Activated T-helper 2 cell treated with anti-CD3 and anti-CD28 coated beads, Interferon-gamma antibody, Interleukin-2, Interleukin-4, amounts not matched to agents 10 μg/mL and 5 μg/mL and 100 μg/mL, durations not matched to agents 14 hours and 24 hours and 36 hours (primary cell): ENCODE measurements around the gene TBC1D2B. TPM values are rescaled to one million over a fixed set of nuclear protein-coding genes. Genes with fewer than 3 reads are reported as not detected.
A peak's percentile ranks its signal among the peaks of the same experiment; 100 is the strongest.
"Not testable (repeated sequence)": the region's sequence is repeated elsewhere in the genome, so short reads cannot be mapped to it uniquely, and the experiment has no call there.

Experiments used
- DNase-seq: peaks from one replicate; pipeline ENCODE4 v3.0.0; 2021; ENCODE audit warnings: low spot score
- H3K27ac Mint-ChIP-seq: one replicate; pipeline ENCODE4 v1.8.0; 2021; ENCODE audit warnings: mixed read lengths
- H3K27me3 Mint-ChIP-seq: one replicate; pipeline ENCODE4 v1.8.0; 2021; ENCODE audit warnings: low read depth, mixed read lengths
- H3K36me3 Mint-ChIP-seq: one replicate; pipeline ENCODE4 v1.8.0; 2021; ENCODE audit warnings: low read depth, mixed read lengths
- H3K4me1 Mint-ChIP-seq: one replicate; pipeline ENCODE4 v1.8.0; 2021; ENCODE audit warnings: low read depth, mixed read lengths
- H3K4me3 Mint-ChIP-seq: one replicate; pipeline ENCODE4 v1.8.0; 2021; ENCODE audit warnings: low read depth, mild to moderate bottlenecking, moderate library complexity, mixed read lengths
- H3K9me3 Mint-ChIP-seq: one replicate; pipeline ENCODE4 v1.8.0; 2021; ENCODE audit warnings: mixed read lengths
- intact Hi-C: fragments of 100-400 bp; cut with micrococcal nuclease; formaldehyde crosslinking; loops from one replicate; pipeline ENCODE4 v1.15.1; 2023
- total RNA-seq: library from RNA; stranded (reverse); gene quantifications from 2 replicates; pipeline ENCODE4 v1.2.3, GENCODE V29; 2022

The TBC1D2B gene
- total RNA-seq, 1 donor from 2014 or later, result 55.0 TPM

GRCh38 chr15:77970813-77971360 is 106.6 kb downstream of the TBC1D2B start:
- DNase-seq, H3K4me3 Mint-ChIP-seq, H3K9me3 Mint-ChIP-seq, H3K27ac Mint-ChIP-seq, H3K27me3 Mint-ChIP-seq, intact Hi-C loops, H3K4me1 Mint-ChIP-seq, H3K36me3 Mint-ChIP-seq: not testable (repeated sequence)

- H3K4me1 Mint-ChIP-seq, result peaks cover 2% of the 10 kb centered on the region
- no peak for DNase-seq
- H3K27ac Mint-ChIP-seq, result no peak overlapping the region
- H3K9me3 Mint-ChIP-seq, result no peaks in the 10 kb centered on the region
- H3K36me3 Mint-ChIP-seq, result no peaks in the 10 kb centered on the region
- peaks cover 18% of the 10 kb centered on the region for H3K27me3 Mint-ChIP-seq
- H3K4me3 Mint-ChIP-seq, result no peak overlapping the region
- intact Hi-C loops, result loop anchor here (10.0 kb wide), 1 partner anchor 226 kb away; no protein-coding TSS in a partner anchor
Measured at GRCh38 chr15:77969055-77969454, 108.5 kb downstream of the TBC1D2B start.

GRCh38 chr15:77967798-77968197 is 109.7 kb downstream of the TBC1D2B start:
- intact Hi-C loops, result loop anchor here (10.0 kb wide), 1 partner anchor 227 kb away; no protein-coding TSS in a partner anchor
- Mint-ChIP-seq H3K9me3 (no peaks in the 10 kb centered on the region), H3K27me3 (peaks cover 31% of the 10 kb centered on the region), H3K36me3 (no peaks in the 10 kb centered on the region), H3K4me1 (peaks cover 2% of the 10 kb centered on the region), H3K27ac (no peak overlapping the region), H3K4me3 (no peak overlapping the region)
- DNase-seq, result no peak

GRCh38 chr15:77967235-77967615 is 110.3 kb downstream of the TBC1D2B start:
- DNase-seq, H3K4me3 Mint-ChIP-seq, H3K9me3 Mint-ChIP-seq, H3K4me1 Mint-ChIP-seq, H3K27ac Mint-ChIP-seq, H3K36me3 Mint-ChIP-seq: not testable (repeated sequence)
- intact Hi-C loops, result loop anchor here (10.0 kb wide), 1 partner anchor 228 kb away; no protein-coding TSS in a partner anchor
- H3K27me3 Mint-ChIP-seq, result peaks cover 33% of the 10 kb centered on the region

GRCh38 chr15:77966540-77967234 is 110.8 kb downstream of the TBC1D2B start:
- no peak for DNase-seq
- Mint-ChIP-seq H3K27me3 (peaks cover 36% of the 10 kb centered on the region), H3K9me3 (no peaks in the 10 kb centered on the region), H3K27ac (no peak overlapping the region), H3K4me1 (peaks cover 2% of the 10 kb centered on the region), H3K4me3 (no peak overlapping the region), H3K36me3 (no peaks in the 10 kb centered on the region)
- intact Hi-C loops, result loop anchor here (1.0 to 10.0 kb wide), 2 partner anchors 142 to 228 kb away; no protein-coding TSS in a partner anchor

DNA sequence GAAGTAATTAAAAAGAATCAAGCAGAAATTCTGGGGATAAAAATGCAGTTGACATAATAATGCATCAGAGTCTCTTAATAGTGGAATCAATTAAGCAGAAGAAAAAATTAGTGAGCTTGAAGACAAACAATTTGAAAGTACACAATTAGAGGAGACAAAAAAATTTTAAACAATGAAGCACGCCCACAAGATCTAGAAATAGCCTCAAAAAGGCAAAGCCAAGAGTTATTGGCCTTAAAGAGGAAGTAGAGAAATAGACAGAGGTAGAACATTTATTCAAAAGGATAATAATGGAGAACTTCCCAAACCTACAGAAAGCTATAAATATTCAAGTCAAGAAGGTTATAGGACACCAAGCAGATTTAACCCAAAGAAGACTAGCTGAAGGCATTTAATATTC is 113.3 kb downstream of the TBC1D2B start:
- no peaks in the 10 kb centered on the region for H3K36me3 Mint-ChIP-seq
- intact Hi-C loops, result loop anchor here (10.0 kb wide), 1 partner anchor 231 kb away; no protein-coding TSS in a partner anchor
- DNase-seq, result no peak
- no peak overlapping the region for H3K27ac Mint-ChIP-seq
- H3K27me3 Mint-ChIP-seq, result peaks cover 44% of the 10 kb centered on the region
- H3K4me3 Mint-ChIP-seq, result no peak overlapping the region
- H3K9me3 Mint-ChIP-seq, result no peaks in the 10 kb centered on the region
- peaks cover 12% of the 10 kb centered on the region for H3K4me1 Mint-ChIP-seq

DNA sequence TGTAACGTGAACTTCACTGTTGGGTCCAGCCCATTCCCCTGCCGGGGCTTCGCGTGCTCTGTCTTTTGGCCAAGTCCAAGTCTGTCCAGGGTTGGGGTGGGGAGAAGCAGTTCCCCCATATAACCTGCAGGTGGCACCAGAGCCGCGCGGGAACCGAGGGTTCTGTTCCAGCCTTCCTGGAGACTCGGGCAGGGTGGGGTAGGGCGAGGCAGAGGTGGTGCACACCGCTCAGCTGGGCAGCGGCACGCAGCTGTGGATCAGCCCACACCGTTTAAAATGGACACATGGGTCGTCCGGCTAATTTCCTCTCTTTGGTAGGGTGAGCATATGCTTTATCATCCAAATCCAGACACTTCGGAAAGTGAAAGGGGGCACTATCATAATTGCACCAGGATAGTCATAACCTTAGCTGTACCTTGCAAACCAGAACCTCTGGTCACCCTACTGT is 118.1 kb downstream of the TBC1D2B start:
- Mint-ChIP-seq H3K4me1 (peaks cover 16% of the 10 kb centered on the region), H3K9me3 (no peaks in the 10 kb centered on the region), H3K27ac (no peak overlapping the region), H3K27me3 (peaks cover 44% of the 10 kb centered on the region), H3K4me3 (no peak overlapping the region), H3K36me3 (no peaks in the 10 kb centered on the region)
- intact Hi-C loops, result loop anchor here (1.0 to 5.0 kb wide), 2 partner anchors 149 to 283 kb away; no protein-coding TSS in a partner anchor
- peak; percentile 67 for DNase-seq

GRCh38 chr15:77958716-77959431 is 118.6 kb downstream of the TBC1D2B start:
- peaks cover 38% of the 10 kb centered on the region for H3K27me3 Mint-ChIP-seq
- peaks cover 22% of the 10 kb centered on the region for H3K4me1 Mint-ChIP-seq
- not testable (repeated sequence) for DNase-seq, H3K4me3 Mint-ChIP-seq, H3K27ac Mint-ChIP-seq, H3K36me3 Mint-ChIP-seq, H3K9me3 Mint-ChIP-seq
- intact Hi-C loops, result loop anchor here (1.0 to 5.0 kb wide), 2 partner anchors 149 to 283 kb away; no protein-coding TSS in a partner anchor

- not testable (repeated sequence) for DNase-seq, H3K36me3 Mint-ChIP-seq, H3K27ac Mint-ChIP-seq, H3K9me3 Mint-ChIP-seq, H3K4me3 Mint-ChIP-seq
- intact Hi-C loops, result loop anchor here (5.0 kb wide), 1 partner anchor 284 kb away; no protein-coding TSS in a partner anchor
- Mint-ChIP-seq H3K27me3 (peaks cover 29% of the 10 kb centered on the region), H3K4me1 (peaks cover 25% of the 10 kb centered on the region)
Measured at GRCh38 chr15:77958021-77958420, 119.5 kb downstream of the TBC1D2B start.

DNA sequence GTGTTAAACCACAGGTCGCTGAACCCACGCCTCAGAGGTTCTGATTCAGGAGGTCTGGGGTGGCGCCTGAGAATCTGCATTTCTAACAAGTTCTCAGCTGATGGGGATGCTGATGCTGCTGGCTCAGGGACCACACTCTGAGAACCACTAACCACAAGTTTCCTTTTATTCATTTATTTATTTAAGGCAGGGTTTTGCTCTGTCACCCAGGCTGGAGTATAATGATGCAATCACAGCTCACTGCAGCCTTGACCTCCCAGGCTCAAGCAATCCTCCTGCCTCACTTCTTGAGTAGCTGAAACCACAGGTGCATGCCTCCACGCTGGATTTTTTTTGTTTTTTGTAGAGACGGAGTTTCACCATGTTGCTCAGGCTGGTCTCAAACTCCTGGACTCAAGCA is 123.6 kb downstream of the TBC1D2B start:
- H3K36me3 Mint-ChIP-seq, H3K27ac Mint-ChIP-seq, intact Hi-C loops, H3K9me3 Mint-ChIP-seq, H3K4me3 Mint-ChIP-seq: not testable (repeated sequence)
- Mint-ChIP-seq H3K4me1 (peaks cover 11% of the 10 kb centered on the region), H3K27me3 (peaks cover 14% of the 10 kb centered on the region)
- DNase-seq, result peak; percentile 39

DNA sequence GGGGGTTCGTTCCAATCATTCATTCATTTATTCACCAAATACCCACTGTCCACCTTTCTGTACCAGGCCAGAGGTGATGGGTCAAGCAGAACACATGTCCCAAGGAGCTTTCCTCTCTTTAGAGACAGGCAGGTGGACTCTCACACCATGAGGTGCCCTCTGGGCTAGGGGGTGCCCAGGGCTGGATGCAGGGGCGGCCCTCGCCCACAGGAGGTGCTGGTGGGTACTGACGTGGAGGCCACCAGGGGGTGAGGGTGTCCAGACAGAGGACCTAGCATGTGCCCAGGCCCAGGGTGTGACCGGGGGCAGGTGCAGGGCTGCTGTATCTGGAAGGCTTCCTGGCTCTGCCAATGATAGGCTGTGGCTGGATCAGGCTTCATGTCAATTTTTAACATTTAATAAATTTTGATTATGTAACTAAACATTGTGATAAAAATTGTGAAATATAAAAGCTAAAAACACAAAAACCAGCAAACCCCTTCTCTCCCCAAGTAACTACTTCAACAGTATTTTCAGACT is 124.5 kb downstream of the TBC1D2B start:
- H3K36me3 Mint-ChIP-seq, H3K27ac Mint-ChIP-seq, DNase-seq, H3K9me3 Mint-ChIP-seq, H3K4me3 Mint-ChIP-seq, intact Hi-C loops, H3K27me3 Mint-ChIP-seq: not testable (repeated sequence)
- peaks cover 11% of the 10 kb centered on the region for H3K4me1 Mint-ChIP-seq

DNA sequence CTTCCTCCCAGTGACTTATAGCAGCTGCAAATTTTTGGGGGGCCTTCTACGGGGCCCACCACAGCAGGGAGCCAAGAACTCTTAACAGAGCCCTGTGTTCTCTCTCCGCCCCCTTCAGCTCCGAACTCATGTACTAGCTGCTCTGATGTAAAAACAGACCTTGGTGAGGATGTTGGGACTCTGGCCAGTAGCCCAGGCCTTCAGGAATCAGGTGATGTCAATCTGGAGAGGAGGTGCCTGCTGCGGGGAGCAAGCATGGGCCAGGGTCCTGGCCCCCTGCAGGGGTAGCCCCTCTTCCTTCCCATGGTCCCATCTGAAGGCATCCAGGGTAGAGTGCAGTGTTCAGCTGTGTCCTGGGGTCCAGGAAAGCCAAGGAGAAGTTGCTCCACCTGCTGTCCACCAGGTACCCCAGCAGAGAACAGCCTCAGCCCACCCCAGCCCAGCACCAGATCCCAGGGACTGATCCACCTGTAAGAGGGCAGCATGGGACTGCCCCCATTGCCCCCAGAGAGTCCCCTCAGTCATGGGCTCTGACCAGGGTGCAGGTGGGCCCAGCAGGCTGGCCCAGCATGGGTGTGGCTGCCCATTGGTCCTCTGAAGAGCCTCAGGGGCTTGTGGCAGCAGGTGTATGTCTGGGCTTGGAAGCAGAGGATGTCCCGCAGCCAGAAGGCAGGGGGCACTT is 126.3 kb downstream of the TBC1D2B start:
- intact Hi-C loops, H3K36me3 Mint-ChIP-seq, H3K4me3 Mint-ChIP-seq, H3K9me3 Mint-ChIP-seq, DNase-seq, H3K27ac Mint-ChIP-seq: not testable (repeated sequence)
- Mint-ChIP-seq H3K4me1 (peaks cover 11% of the 10 kb centered on the region), H3K27me3 (peaks cover 10% of the 10 kb centered on the region)
